ENCODE data around the gene PNMA8A. TPM values are rescaled to one million over a fixed set of nuclear protein-coding genes. Genes with fewer than 3 reads are reported as not detected.

PNMA8A gene
- polyA plus RNA-seq, 1 donor from 2014 or later, result 234 TPM

DNA sequence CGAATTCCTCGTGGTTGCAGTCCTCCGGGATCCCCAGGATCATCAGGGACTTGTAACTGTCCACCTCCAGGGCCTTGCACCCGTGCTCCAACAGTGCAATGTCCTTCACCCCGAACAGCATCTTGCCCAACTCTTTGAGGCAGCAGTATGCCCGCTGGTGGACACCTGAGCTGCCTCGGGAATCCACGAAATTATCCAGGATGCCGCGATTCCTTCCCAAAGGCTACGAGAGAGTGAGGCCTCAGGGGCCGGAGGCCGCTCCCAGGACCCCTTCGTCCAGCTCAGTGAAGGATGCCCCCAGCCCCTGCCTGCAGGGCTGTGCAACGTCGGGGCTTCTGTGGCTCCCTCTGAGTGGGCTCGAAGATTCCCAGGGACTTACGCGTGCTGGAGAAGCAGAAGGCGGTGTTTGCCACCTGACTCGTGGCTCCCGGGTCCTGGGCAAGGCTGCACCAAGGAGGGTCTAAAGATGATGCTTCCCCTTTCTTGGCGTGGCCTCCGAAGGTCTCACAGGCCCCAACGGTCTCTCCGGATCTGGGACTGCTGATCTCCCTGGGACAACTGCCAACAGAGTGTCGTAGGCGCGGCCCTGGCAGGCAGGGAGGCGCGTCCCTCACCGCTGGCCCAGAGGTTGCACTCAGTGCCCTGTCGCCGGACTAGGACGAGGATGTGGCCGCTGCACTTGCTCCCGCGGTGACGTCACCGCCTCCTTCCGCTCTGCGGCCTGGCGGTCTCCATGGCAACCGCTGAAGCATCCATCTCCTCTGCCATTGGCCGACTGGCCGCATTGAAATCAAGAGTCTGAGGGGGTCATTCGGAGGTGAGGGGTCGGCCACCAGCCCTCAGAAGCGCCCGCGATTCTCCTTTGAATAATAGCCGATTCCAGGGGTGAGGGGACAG is 42.9 kb downstream of the PNMA8A start, which contains the start of gene PNMA8C:
Gene PNMA8C (minus strand): TSS at position 698 of the 897 bp plus-strand sequence. CDS start 577 bp downstream, at position 121.
- Histone ChIP-seq H3F3A (ENCODE audit: insufficient read depth, low read length, poor library complexity, severe bottlenecking) (no peaks in the 10 kb centered on the region), H3K79me2 (replicated peaks; ENCODE audit: insufficient read depth, low read length) (peaks cover 25% of the 10 kb centered on the region), H3K9ac (ENCODE audit: low read length) (peak within 1 kb of the TSS; percentile 83), H3K9me2 (ENCODE audit: insufficient read depth, low read length) (no peaks in the 10 kb centered on the region), H3K4me2 (ENCODE audit: low read length) (peak within 1 kb of the TSS; percentile 96), H2AFZ (ENCODE audit: low read depth, low read length) (peak within 1 kb of the TSS; percentile 45), H3K27ac (ENCODE audit: low read length) (peak within 1 kb of the TSS; percentile 82), H3K4me3 (ENCODE audit: low read length) (peak within 1 kb of the TSS; percentile 79), H3K36me3 (ENCODE audit: insufficient read depth, low read length) (no peaks in the 10 kb centered on the region), H4K20me1 (ENCODE audit: insufficient read depth) (no peaks in the 10 kb centered on the region), H3K27me3 (ENCODE audit: insufficient read depth, low read depth, low read length) (no peaks in the 10 kb centered on the region), H3K9me3 (ENCODE audit: low read length) (no peaks in the 10 kb centered on the region)
- TF ChIP-seq POLR2AphosphoS5 (IDR thresholded peaks at IDR 0.05) (peak; percentile 91), SMC3 (conservative IDR thresholded peaks at IDR 0.05; ENCODE audit: poor library complexity) (no peak), EZH2 (IDR thresholded peaks at IDR 0.05; ENCODE audit: borderline replicate concordance, insufficient read depth, low read length, poor library complexity, severe bottlenecking) (no peak), RAD21 (conservative IDR thresholded peaks at IDR 0.05) (peak; percentile 35), MXI1 (conservative IDR thresholded peaks at IDR 0.05; ENCODE audit: poor library complexity, severe bottlenecking) (peak; percentile 61), TAF1 (IDR thresholded peaks at IDR 0.05; ENCODE audit: low read depth) (peak; percentile 32), EP300 (conservative IDR thresholded peaks at IDR 0.05; ENCODE audit: poor library complexity, severe bottlenecking) (peak; percentile 59)
- TF ChIP-seq, protein P1, sequence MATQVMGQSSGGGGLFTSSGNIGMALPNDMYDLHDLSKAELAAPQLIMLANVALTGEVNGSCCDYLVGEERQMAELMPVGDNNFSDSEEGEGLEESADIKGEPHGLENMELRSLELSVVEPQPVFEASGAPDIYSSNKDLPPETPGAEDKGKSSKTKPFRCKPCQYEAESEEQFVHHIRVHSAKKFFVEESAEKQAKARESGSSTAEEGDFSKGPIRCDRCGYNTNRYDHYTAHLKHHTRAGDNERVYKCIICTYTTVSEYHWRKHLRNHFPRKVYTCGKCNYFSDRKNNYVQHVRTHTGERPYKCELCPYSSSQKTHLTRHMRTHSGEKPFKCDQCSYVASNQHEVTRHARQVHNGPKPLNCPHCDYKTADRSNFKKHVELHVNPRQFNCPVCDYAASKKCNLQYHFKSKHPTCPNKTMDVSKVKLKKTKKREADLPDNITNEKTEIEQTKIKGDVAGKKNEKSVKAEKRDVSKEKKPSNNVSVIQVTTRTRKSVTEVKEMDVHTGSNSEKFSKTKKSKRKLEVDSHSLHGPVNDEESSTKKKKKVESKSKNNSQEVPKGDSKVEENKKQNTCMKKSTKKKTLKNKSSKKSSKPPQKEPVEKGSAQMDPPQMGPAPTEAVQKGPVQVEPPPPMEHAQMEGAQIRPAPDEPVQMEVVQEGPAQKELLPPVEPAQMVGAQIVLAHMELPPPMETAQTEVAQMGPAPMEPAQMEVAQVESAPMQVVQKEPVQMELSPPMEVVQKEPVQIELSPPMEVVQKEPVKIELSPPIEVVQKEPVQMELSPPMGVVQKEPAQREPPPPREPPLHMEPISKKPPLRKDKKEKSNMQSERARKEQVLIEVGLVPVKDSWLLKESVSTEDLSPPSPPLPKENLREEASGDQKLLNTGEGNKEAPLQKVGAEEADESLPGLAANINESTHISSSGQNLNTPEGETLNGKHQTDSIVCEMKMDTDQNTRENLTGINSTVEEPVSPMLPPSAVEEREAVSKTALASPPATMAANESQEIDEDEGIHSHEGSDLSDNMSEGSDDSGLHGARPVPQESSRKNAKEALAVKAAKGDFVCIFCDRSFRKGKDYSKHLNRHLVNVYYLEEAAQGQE (IDR thresholded peaks at IDR 0.05; ENCODE audit: borderline replicate concordance), result peak; percentile 26
- TF ChIP-seq, protein P2, sequence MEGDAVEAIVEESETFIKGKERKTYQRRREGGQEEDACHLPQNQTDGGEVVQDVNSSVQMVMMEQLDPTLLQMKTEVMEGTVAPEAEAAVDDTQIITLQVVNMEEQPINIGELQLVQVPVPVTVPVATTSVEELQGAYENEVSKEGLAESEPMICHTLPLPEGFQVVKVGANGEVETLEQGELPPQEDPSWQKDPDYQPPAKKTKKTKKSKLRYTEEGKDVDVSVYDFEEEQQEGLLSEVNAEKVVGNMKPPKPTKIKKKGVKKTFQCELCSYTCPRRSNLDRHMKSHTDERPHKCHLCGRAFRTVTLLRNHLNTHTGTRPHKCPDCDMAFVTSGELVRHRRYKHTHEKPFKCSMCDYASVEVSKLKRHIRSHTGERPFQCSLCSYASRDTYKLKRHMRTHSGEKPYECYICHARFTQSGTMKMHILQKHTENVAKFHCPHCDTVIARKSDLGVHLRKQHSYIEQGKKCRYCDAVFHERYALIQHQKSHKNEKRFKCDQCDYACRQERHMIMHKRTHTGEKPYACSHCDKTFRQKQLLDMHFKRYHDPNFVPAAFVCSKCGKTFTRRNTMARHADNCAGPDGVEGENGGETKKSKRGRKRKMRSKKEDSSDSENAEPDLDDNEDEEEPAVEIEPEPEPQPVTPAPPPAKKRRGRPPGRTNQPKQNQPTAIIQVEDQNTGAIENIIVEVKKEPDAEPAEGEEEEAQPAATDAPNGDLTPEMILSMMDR (IDR thresholded peaks at IDR 0.05; ENCODE audit: poor library complexity, severe bottlenecking), result no peak

DNA sequence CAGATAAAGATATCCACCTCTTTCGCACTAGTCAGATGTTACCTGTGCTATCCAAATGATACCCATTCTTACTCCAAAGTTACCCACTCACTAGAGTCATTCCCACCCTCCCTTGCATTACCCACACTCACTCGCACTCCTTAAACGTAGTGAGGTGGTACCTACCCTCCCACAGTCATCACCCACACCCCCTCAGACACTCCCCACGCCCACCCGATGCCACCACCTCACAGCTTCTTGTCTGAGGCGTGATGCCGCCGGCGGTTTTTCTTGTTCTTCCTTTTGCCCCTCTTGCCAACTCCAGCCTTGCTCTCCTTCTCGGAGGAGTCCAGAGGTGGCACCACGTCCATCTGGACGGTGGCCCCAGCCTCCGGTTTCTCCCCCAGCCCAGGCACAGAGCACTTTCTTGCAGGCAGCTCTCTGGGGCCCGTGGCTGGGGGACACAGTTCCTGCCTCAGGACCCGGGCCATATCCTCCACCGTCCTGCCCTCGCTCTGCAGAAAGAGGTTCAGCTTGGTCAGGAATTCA is 43.8 kb downstream of the PNMA8A start:
- Histone ChIP-seq H3K4me3 (ENCODE audit: low read length) (peak overlapping the region; percentile 79), H3K79me2 (replicated peaks; ENCODE audit: insufficient read depth, low read length) (peaks cover 25% of the 10 kb centered on the region), H3K4me2 (ENCODE audit: low read length) (peak overlapping the region; percentile 96), H4K20me1 (ENCODE audit: insufficient read depth) (no peaks in the 10 kb centered on the region), H3K9me3 (ENCODE audit: low read length) (no peaks in the 10 kb centered on the region), H3F3A (ENCODE audit: insufficient read depth, low read length, poor library complexity, severe bottlenecking) (no peaks in the 10 kb centered on the region), H3K27ac (ENCODE audit: low read length) (peak overlapping the region; percentile 82), H3K9ac (ENCODE audit: low read length) (peak overlapping the region; percentile 83), H3K9me2 (ENCODE audit: insufficient read depth, low read length) (no peaks in the 10 kb centered on the region), H3K36me3 (ENCODE audit: insufficient read depth, low read length) (no peaks in the 10 kb centered on the region), H2AFZ (ENCODE audit: low read depth, low read length) (no peak overlapping the region), H3K27me3 (ENCODE audit: insufficient read depth, low read depth, low read length) (no peaks in the 10 kb centered on the region)
- TF ChIP-seq RAD21 (conservative IDR thresholded peaks at IDR 0.05) (no peak), SMC3 (conservative IDR thresholded peaks at IDR 0.05; ENCODE audit: poor library complexity) (no peak), TAF1 (IDR thresholded peaks at IDR 0.05; ENCODE audit: low read depth) (no peak), EZH2 (IDR thresholded peaks at IDR 0.05; ENCODE audit: borderline replicate concordance, insufficient read depth, low read length, poor library complexity, severe bottlenecking) (no peak), POLR2AphosphoS5 (IDR thresholded peaks at IDR 0.05) (no peak), MXI1 (conservative IDR thresholded peaks at IDR 0.05; ENCODE audit: poor library complexity, severe bottlenecking) (no peak), EP300 (conservative IDR thresholded peaks at IDR 0.05; ENCODE audit: poor library complexity, severe bottlenecking) (no peak)
- TF ChIP-seq, protein P2 (IDR thresholded peaks at IDR 0.05; ENCODE audit: poor library complexity, severe bottlenecking), result no peak
- TF ChIP-seq, protein P1 (IDR thresholded peaks at IDR 0.05; ENCODE audit: borderline replicate concordance), result no peak

All from neural cell (in vitro differentiated cells).